GM21447 (cell line): Measurements from ENCODE around the gene MCC.

Source experiments
- ATAC-seq: cut with Tn5 transposase; IDR thresholded peaks from one replicate; pipeline ENCODE4 v1.9.1; 2021; ENCODE audit not compliant: unreplicated experiment

MCC gene

DNA sequence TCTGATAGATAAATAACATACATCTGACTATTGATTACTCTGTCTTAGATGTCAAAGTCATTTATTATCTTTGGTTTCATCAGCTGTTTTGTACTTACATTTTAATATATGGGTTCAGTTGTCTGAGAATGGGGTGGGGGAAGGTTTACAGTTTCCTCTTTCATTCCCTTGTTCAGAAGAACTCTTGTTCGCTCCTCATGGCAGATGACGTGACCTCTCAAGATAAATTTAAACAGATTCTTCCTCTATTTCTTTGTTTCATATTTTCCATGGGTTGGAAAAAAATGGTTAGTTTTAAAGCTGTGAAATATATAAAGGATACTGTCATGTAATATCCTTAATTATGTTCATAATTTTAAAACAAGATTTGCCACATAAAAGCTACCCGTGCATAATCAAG, 114.8 kb downstream of the MCC start:
- no peak for ATAC-seq

DNA sequence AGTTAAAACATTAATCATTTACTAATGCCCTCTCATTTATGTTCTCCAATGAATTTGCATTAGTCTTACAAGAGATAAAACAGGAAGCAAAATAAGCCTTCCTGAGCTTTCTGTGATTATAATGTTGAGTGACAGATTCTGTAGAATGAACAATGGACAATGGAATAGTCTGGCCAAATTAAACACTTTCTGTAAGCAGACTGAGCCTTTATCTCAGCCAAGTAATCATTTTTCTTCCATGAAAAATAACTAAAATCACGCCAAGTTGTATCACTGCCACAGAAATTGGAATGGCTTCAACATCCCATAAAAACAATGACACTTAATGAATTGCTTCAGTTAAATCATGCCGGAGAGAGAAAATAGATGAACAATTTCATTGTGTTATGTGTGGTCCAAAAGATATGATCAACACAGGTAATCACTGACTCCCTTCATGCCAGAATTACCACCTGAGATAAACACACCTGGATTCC, 116.5 kb downstream of the MCC start:
- ATAC-seq = no peak

DNA sequence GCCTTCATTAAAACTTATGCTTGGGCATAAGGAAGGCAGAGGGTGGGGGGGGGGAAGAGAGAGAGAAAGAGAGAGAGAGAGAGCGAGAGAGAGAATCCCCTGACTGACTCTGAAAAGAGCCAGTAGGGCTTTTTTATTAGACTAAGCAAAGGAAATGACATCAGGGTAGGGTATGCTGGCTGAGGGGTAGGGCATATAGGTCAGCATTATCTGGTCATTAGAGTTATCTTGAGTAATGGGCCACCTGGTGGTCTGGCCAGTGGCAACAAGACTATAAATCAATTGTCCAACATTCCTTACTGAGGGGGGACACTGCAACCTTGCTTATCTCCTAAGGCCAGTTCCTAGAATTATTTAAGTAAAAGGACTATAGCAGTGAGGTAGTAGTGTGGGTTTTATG, 120.7 kb downstream of the MCC start:
- ATAC-seq = no peak

- ATAC-seq = no peak
These were observed 123.8 kb downstream of the MCC start for GRCh38 chr5:113364466-113364865.

DNA sequence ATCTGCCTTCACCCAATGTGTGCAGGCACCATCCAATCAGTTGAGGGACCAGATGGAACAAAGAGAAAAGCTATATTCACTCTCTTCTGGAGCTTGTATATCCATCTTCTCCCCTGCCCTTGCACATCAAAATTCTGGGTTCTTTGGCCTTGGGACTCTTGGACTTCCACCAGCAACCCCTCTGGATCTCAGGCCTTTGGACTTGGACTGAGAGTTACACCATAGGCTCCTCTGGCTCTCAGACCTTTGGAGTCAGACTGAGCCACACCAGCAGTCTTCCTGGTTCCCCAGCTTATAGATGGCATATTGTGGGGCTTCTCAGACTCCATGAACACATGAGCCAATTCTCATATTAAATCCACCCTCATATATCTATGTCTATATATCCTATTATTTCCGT, 126.6 kb downstream of the MCC start:
- no peak for ATAC-seq

DNA sequence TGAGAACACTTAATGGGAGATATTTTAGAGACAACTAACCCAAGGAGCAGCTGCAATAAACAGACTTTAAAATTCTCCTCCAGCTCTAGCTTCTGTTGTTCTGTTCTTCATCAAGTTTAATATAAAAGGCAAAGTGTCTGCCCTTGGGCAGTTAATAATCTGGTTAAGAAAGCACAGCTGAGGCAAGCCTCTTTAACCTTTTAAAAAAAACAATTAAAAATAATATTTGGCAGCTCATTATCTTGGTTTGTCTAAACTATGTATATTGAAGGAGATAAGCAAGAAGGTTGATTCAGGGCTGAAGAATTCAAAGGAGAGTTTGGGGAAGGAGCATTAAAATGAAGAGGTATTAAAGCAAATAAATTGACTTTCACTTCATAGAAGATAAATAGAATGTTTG, 128.8 kb downstream of the MCC start:
- ATAC-seq = no peak

GRCh38 chr5:113358696-113359095, 129.6 kb downstream of the MCC start:
- ATAC-seq = no peak

GRCh38 chr5:113357696-113358476, 130.4 kb downstream of the MCC start:
- no peak for ATAC-seq

GRCh38 chr5:113356487-113356886, 131.8 kb downstream of the MCC start:
- no peak for ATAC-seq

GRCh38 chr5:113354055-113354454, 134.2 kb downstream of the MCC start:
- no peak for ATAC-seq

- no peak for ATAC-seq
These were observed 140.7 kb downstream of the MCC start for GRCh38 chr5:113347572-113347971.

DNA sequence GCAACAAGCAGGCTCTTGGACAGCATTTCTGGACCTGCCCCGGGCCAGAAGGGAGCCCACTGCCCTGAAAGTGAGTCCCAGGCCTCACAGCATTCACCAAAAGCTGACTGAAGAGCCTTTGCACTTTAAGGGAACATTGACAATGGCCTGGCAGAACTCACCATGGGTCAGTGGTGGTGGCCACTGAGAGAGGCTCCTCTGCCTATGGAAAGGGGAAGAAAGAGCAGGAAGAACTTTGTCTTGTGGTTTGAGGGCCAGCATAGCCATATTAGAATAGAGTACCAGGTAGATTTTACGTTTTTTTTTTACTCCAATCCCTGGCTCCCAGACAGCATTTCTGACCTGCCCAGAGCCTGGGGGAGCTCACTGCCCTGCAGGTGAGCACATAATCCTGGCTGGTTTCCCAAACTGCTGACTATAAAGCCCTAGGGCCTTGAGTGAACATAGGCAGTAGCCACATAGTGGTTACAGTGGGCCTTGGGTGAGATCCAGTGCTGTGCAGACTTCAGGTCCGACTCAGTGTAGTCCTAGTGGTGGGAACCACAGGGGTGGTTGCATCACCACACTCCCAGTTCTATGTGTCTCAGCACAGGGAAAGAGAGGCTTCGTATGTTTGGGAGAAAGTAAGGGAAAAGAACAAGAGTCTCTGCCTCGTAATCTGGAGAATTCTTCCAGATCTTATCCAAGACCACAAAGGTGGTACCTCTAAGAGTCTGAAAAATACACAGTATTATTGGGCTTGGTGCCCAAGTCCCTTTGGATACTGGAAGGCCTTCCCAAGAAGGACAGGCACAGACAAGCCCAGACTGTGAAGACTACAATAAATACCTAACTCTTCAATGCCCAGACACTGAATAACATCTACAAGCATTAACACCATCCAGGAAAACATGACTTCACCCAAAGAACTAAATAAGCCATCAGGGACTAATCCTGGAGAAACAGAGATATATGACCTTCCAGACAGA, 143.0 kb downstream of the MCC start:
- no peak for ATAC-seq

- ATAC-seq = no peak
These were observed 144.9 kb downstream of the MCC start for GRCh38 chr5:113343343-113343742.

GRCh38 chr5:113340537-113340936, 147.7 kb downstream of the MCC start:
- no peak for ATAC-seq

DNA sequence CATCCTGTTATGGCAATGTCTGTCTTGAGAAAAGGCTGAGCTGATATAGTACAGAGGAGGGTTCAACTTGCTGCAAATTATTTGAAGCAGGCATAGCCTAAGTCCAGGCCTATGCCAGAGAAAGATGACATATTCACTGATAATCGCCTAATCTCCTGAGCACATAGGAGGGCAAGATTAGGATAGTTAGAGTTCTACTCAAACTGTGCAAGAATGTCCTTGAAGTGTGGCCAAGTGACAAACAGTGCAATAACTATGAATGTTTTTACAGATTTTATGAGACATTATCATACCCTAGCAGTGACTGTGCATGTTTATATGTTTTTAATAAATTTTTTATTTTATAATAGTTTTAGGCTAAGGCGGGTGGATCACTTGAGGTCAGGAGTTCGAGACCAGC, 149.6 kb downstream of the MCC start:
- no peak for ATAC-seq

DNA sequence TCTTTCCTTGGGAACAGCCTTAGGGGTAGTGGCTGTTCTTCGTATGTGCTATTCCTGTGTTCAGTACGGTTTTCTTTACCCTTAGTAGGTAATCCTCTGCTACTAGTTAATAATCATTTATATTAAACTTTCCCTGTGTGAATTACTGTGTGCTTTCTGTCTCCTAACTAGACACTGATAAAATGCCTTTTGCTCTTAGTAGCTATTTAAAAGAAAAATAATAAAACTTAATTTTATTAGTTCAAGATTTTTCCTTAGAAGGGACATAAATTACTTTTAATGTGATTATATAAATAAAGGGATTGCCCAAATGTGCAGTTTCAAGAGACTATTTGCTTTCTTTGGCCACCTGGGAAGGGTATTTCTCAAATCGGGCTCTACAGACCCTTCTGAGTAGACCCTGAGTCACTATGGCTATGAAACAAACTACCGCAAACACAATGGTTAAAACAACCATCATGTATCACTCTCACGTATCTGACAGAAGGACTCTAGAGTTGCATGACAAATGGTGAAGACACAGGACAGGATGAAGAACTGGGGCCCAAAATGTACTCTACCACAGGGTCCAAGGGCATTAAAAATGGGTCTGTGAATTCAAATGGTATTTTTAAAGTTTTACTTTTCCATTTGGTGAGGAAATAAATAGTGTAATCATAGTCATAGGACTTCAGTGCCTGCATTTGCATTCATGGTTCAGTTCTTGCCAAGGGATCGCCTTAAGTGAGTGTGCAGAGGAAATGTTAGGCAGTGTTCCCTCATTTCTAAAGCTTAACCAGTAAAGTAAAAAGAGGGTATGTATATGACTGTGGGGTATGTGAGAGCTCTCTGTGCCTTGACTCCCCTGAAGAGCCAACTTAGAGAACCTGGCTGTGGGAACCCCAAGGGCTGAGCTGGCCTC, 150.5 kb downstream of the MCC start:
- ATAC-seq = no peak

GRCh38 chr5:113336975-113337374, 151.3 kb downstream of the MCC start:
- no peak for ATAC-seq

- ATAC-seq = no peak
These were observed 154.8 kb downstream of the MCC start for GRCh38 chr5:113333411-113333810.

DNA sequence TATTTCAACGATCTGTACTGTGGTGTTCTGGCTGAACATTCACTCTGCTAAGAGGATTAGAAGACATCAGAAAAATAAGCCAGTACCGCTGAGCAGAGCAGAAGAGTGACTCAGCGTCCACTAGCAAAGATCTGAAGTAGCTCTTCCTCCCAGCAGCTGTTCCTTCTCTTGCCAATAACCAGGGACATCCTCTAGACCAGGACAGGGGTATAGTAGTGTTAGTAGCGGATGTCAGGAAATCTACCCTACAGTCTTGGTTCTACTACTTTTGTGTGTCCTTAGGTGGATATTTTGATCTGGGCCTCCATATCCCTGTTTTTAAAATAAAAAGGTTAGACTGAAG, 157.1 kb downstream of the MCC start:
- ATAC-seq = no peak

DNA sequence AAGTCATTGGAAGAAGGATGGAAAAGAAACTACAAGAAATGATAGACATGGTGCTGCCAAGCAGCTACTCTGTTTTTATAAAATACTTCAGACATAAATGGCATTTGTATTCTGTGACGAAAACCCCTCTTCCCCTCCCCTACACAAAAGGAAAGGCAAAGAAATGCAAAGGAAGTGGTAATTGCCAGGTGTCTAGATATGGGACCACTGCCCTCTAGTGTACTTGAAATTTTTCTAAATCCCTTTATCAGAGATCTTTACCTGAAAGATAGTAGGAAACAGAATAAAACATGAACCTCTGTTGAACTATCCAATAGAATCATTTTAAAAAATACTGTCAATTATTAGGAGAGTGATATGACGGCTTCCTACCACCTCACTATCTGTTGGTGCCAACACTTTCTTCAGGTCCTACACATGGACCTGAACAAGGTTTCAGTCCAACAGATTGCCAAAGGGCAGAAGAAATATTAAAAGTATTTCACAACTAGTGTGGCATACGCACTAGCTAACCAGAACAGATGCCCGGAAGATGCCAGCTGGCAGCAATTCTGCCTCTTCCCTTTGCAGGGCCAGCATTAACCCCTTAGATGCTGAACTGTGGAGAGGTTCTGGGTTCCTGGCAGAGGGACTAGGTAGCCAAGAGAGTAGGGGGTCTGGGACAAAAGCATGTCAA, 157.6 kb downstream of the MCC start:
- peak; percentile 67 for ATAC-seq
